ENCODE measurements around the gene SLBP.
A peak's percentile ranks its signal among the peaks of the same experiment; 100 is the strongest.

The SLBP gene

GRCh38 chr4:1667273-1667672 is 44.8 kb downstream of the SLBP start:
- intact Hi-C loops (cut with DNase I) = no loop called here
- DNase-seq = no peak

GRCh38 chr4:1666391-1666790 is 45.7 kb downstream of the SLBP start:
- no peak for DNase-seq
- intact Hi-C loops (cut with DNase I) = no loop called here

DNA sequence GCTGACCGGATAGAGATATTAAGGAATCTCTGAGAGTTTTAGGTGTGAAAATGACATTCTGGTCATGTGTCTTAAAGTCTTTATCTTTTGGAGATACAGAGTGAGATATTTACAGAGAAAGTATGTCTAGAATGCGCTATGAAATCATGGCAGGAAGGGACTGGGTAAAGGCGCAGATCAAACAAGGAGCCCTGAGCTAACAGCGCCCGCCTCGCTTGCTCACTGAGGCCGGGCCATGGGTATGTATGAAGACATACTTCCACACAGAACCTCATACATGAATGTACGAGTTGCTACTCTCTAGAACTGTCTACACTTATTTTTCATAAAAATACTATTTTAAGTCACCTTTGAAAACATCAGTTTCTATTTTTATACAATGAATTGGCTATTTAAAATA is 48.0 kb downstream of the SLBP start:
- DNase-seq = no peak
- intact Hi-C loops (cut with DNase I) = no loop called here

DNA sequence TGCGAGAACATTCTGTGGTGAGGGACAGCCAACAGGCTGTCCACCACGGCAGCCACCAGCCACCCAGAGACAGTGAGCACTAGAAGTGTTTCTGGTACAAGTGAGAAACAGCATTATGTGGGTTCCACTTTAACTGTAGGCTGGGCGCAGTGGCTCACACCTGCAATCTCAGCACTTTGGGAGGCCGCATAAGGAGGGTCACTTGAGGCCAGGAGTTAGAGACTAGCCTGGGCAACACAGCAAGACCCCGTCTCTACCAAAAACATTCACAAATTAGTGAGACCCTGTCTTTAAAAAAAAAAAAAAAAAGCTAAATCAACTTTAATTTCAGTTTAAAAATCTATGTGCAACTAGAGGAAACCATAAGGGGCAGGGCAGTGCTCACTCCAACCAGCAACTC is 48.6 kb downstream of the SLBP start:
- intact Hi-C loops (cut with DNase I) = no loop called here
- no peak for DNase-seq

DNA sequence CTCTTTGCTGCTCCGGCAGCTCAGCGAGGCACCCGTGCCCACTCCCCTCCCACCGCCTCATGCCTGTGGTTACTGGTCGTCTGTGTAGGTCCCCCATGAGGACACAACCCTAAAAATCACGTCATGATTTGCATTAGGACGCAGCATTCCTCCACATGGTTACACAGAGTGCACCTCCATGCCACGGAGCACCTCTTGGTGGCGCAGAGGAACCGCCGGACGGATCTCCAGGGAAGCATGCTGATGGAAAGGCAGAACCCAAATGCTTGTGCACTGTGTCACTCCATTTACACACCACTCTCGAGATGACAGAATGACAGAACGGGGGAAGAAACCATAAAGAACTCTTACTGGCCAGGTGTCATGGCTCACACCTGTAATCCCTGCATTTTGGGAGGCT is 50.4 kb downstream of the SLBP start:
- intact Hi-C loops (cut with DNase I) = no loop called here

DNA sequence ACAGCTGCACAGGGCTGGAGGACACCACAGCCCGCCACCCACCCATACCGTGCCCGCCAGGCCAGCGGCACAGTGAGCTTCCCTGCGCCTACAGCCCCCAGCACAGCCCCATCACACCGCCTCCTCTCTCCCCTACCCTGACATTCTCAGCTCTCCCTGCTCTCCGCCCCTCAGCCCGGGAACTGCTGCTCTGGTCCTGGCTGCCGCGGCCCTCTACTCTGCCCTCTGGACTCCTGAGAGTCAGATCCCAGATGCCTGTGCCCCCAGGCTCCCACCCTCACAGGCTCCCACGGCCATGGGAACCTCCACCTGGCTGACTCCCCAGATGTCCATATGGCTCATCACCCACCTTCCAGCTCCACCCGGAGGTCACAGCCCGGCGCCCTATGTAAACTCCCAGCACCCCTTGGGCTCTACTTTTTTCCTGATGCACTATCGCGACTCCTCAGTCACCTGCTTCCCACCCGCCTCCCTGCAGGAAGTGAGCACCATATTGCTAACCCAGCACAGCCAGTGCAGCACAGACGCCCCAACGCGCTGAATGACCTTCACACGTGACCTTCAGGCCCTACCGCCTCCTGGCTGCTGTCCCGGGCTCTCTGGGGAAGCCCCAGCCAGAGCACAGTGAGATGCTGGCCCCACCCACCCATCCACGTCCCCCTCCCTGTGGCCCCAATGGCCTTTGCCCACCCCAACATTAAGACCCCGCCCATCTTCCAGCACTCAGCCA is 51.0 kb downstream of the SLBP start:
- intact Hi-C loops (cut with DNase I) = no loop called here
- no peak for DNase-seq

More for the DNA sequence above, 50.4 kb downstream of the SLBP start:
- DNase-seq = no peak

DNA sequence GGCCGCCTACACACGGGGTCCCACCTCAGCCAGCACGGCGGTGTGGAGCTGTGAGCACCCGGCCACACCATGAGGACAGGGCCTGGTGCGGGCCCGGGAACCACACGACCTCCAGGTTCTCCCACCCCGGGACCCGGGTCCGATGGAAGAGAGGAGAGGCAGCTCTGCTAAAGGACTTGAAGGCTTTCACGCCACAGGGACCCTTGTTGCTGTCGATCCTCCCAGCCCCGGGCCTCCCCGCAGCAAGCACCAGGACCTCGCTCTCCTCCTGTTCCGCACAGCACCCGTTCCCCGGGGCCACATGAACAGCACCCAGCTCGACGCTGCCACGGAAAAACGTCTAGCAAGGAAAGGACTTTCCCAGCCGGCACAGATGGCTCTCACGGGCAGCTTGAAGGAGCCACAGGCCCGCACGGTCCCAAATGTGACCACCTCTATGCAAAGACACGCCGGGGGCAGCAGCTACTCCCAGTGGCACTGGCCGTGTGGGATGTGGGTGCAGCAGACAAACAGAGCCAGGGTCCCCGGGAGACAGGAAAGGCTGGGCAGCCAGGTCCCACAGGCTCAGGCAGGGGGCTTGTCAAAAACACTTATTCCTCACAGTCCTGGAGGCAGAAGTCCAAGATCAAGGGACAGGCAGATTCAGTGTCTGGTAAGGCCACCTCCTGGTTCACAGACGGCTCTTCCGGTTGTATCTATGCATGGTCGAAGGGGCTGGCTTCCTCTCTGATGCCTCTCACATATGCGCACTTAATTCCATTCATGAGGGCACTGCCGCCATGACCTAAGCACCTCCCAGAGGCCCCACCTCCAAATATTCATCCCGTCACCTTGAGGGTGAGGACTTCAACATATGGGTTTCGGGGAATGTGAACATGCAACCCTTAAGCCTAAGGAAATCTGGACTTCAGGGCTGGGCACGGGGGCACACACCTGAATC is 52.7 kb downstream of the SLBP start:
- no peak for DNase-seq
- intact Hi-C loops (cut with DNase I) = no loop called here

- no peak for DNase-seq
- intact Hi-C loops (cut with DNase I) = no loop called here
These were observed 53.5 kb downstream of the SLBP start for GRCh38 chr4:1658581-1658980.

GRCh38 chr4:1658146-1658545 is 54.0 kb downstream of the SLBP start:
- intact Hi-C loops (cut with DNase I) = no loop called here
- no peak for DNase-seq

DNA sequence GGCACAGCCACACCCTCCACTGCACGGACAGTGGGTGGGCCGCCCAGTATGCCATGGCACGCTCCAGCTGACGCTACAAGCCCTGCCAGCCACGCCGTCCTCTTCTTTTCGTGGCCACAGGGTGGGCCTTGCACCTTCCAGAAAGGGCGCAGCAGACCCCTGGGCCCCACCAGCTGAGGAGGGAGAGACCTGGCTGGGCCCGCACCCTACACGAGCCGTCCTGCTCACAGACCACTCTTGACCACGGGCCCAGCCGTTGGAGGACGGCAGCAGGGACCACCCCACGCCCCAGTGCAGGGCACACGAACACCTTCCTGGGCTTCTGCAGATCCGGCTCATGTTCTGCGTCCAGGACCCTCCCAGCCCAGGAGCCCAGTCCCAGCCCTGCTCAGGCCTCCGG is 55.1 kb downstream of the SLBP start:
- intact Hi-C loops (cut with DNase I) = no loop called here
- DNase-seq = no peak

DNA sequence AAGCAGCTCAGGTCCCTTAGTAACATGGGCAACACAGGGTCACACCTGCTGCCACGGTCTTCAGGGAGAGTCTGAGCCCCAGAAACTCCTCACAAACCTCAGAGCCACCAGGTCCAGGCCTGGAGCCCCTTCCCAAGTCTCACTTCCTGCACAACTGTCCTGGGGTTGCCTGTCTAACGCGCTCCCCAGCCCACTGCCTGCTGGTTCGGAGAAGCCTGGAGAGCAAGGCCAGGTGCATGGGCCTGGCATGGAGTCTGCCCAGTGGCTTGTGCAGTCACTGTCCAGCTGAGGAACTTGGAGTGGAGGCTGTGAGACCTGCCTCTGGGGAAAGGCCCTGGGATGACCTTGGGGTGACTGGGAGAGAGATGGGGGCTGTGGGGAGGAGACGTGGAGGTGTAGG is 56.0 kb downstream of the SLBP start:
- intact Hi-C loops (cut with DNase I) = no loop called here
- DNase-seq = no peak

- intact Hi-C loops (cut with DNase I) = no loop called here
- no peak for DNase-seq
These were observed 56.4 kb downstream of the SLBP start for GRCh38 chr4:1655676-1656075.

- DNase-seq = no peak
- intact Hi-C loops (cut with DNase I) = no loop called here
These were observed 57.0 kb downstream of the SLBP start for GRCh38 chr4:1655081-1655480.

DNA sequence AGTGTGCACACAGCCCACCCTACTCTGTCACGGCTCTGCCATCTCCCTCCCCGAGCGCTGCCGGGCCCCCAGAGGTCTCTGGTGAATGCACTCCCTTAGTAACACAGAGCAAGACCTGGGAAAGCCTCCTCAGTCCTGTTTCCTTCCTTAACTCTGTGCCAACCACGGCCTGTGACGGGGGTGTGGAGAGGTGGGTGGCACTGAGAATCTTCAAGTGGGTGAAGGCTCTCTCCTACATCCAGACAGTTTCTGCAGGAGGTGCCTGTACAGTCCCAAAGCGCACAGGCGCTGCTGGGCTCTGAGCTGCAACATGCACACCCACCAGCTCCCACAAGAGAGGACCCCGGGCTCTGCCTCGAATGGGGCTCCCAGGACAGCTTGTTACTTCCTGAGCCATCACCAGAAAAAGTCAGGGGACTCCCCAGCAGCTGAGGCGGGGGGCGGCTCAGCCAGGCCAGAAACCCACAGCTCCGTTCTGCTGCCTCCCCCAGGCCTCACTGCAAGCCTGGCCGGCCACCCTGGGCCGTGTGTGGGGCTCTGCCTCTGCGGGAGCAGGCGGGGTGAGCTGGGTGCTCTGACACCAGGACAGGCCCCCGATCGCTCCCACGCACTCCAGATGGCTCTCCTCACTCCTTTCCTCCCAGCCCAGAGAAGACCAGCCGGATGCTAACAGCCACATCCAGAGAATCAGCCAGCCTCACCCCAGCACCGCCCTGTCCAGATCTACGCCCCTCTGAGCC is 57.7 kb downstream of the SLBP start:
- intact Hi-C loops (cut with DNase I) = no loop called here
- peak in 28 of 42 donors; percentile 7 to 77 (median 40) for DNase-seq

GRCh38 chr4:1653776-1654175 is 58.3 kb downstream of the SLBP start:
- intact Hi-C loops (cut with DNase I) = no loop called here
- no peak for DNase-seq

DNA sequence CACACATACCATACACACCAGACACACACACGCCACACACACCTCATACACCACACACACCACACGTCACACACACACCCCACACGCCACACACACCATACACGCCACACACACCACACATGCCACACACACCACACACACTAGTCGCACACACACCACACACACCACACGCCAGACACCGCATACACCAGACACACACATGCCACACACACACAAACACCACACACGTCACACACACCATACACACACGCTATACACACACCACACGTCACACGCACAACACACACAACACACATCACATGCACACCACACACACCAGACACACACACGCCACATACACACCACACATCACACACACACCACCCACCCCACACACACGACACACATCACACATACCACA is 60.0 kb downstream of the SLBP start:
- DNase-seq = no peak
- intact Hi-C loops (cut with DNase I) = no loop called here

GRCh38 chr4:1651609-1652008 is 60.5 kb downstream of the SLBP start:
- intact Hi-C loops (cut with DNase I) = no loop called here
- no peak for DNase-seq

- DNase-seq = no peak
- intact Hi-C loops (cut with DNase I) = no loop called here
These were observed 63.2 kb downstream of the SLBP start for GRCh38 chr4:1648962-1649361.

GRCh38 chr4:1647432-1647831 is 64.7 kb downstream of the SLBP start:
- no peak for DNase-seq

GRCh38 chr4:1646690-1647089 is 65.4 kb downstream of the SLBP start:
- peak in 3 of 42 donors; percentile 16 to 45 (median 16) for DNase-seq
- intact Hi-C loops (cut with DNase I) = no loop called here

More at GRCh38 chr4:1647432-1647831, 64.7 kb downstream of the SLBP start:
- intact Hi-C loops (cut with DNase I) = no loop called here
